Nephron (organoid): ENCODE data around the gene CD274.
A peak's percentile ranks its signal among the peaks of the same experiment; 100 is the strongest.

Experiments
- H3K27ac Mint-ChIP-seq, 3 experiments: 2 replicates each; pipeline ENCODE4 v1.8.0; 2020; ENCODE audit warnings: mixed read lengths in 3 of 3, mild to moderate bottlenecking in 2 of 3, moderate library complexity in 1 of 3
- H3K27me3 Mint-ChIP-seq: 2 replicates; pipeline ENCODE4 v1.8.0; 2021; ENCODE audit warnings: low read depth, mild to moderate bottlenecking, moderate library complexity, mixed read lengths
- H3K36me3 Mint-ChIP-seq: 2 replicates; pipeline ENCODE4 v1.8.0; 2020; ENCODE audit warnings: low read depth, mixed read lengths
- H3K4me1 Mint-ChIP-seq: 2 replicates; pipeline ENCODE4 v1.8.0; 2020; ENCODE audit warnings: mixed read lengths
- H3K4me3 Mint-ChIP-seq, 3 experiments: 2 replicates each; pipeline ENCODE4 v1.8.0; 2020; ENCODE audit warnings: mild to moderate bottlenecking in 3 of 3, mixed read lengths in 3 of 3, moderate library complexity in 2 of 3
- H3K9me3 Mint-ChIP-seq: 2 replicates; pipeline ENCODE4 v1.8.0; 2020; ENCODE audit warnings: mixed read lengths
- CTCF ChIP-seq, 3 experiments: fragments of 200-600 bp; sonication (generic); IDR thresholded peaks; one replicate each; pipeline ENCODE4 v1.5.0; 2021; ENCODE audit warnings: antibody characterized with exemption in 3 of 3; ENCODE audit not compliant: unreplicated experiment in 3 of 3

CD274 gene

GRCh38 chr9:5437254-5438216 is 12.8 kb upstream of the CD274 start, which contains the start of gene PLGRKT:
TSS of gene PLGRKT (minus strand) at chr9:5437925. CDS start at chr9:5431977, 5,948 bp downstream.
- Mint-ChIP-seq H3K27ac (peak within 1 kb of the TSS; percentile 95 to 99 (median 96)), H3K36me3 (peaks cover 42% of the 10 kb centered on the region), H3K4me1 (peaks cover 18% of the 10 kb centered on the region), H3K4me3 (peak within 1 kb of the TSS; percentile 95 to 97 (median 95)), H3K9me3 (peaks cover 14% of the 10 kb centered on the region), H3K27me3 (peaks cover 7% of the 10 kb centered on the region)
- TF ChIP-seq CTCF (IDR thresholded peaks at IDR 0.05; ENCODE audit: unreplicated experiment in 3 of 3): peak in 2 of 3 experiments; percentile 19 to 24

- peaks cover 32% of the 10 kb centered on the region for H3K36me3 Mint-ChIP-seq
- H3K9me3 Mint-ChIP-seq: peaks cover 14% of the 10 kb centered on the region
- H3K4me3 Mint-ChIP-seq: peak overlapping the region; percentile 95 to 97 (median 95)
- H3K27ac Mint-ChIP-seq: peak overlapping the region; percentile 95 to 99 (median 96)
- H3K27me3 Mint-ChIP-seq: peaks cover 7% of the 10 kb centered on the region
- H3K4me1 Mint-ChIP-seq: peaks cover 18% of the 10 kb centered on the region
- TF ChIP-seq CTCF (IDR thresholded peaks at IDR 0.05; ENCODE audit: unreplicated experiment in 3 of 3): no peak
Observed at GRCh38 chr9:5438301-5439162, 11.8 kb upstream of the CD274 start.

- Mint-ChIP-seq H3K9me3 (peaks cover 9% of the 10 kb centered on the region), H3K4me1 (peaks cover 18% of the 10 kb centered on the region), H3K27ac (no peak overlapping the region), H3K27me3 (peaks cover 10% of the 10 kb centered on the region), H3K36me3 (peaks cover 21% of the 10 kb centered on the region), H3K4me3 (peak overlapping the region in 2 of 3 experiments; percentile 12 to 70)
- no peak for TF ChIP-seq CTCF (IDR thresholded peaks at IDR 0.05; ENCODE audit: unreplicated experiment in 3 of 3)
Observed at GRCh38 chr9:5440426-5440825, 9.9 kb upstream of the CD274 start.

- peaks cover 15% of the 10 kb centered on the region for H3K36me3 Mint-ChIP-seq
- H3K27ac Mint-ChIP-seq: no peak overlapping the region
- peaks cover 9% of the 10 kb centered on the region for H3K9me3 Mint-ChIP-seq
Observed at GRCh38 chr9:5441043-5441442, 9.3 kb upstream of the CD274 start.

More at GRCh38 chr9:5441043-5441442, 9.3 kb upstream of the CD274 start:
- Mint-ChIP-seq H3K27me3 (peaks cover 10% of the 10 kb centered on the region), H3K4me3 (peak overlapping the region in 2 of 3 experiments; percentile 25 to 63), H3K4me1 (peaks cover 18% of the 10 kb centered on the region)
- TF ChIP-seq CTCF (IDR thresholded peaks at IDR 0.05; ENCODE audit: unreplicated experiment in 3 of 3): no peak
